ENCODE data around the gene TRABD2B.

DNA sequence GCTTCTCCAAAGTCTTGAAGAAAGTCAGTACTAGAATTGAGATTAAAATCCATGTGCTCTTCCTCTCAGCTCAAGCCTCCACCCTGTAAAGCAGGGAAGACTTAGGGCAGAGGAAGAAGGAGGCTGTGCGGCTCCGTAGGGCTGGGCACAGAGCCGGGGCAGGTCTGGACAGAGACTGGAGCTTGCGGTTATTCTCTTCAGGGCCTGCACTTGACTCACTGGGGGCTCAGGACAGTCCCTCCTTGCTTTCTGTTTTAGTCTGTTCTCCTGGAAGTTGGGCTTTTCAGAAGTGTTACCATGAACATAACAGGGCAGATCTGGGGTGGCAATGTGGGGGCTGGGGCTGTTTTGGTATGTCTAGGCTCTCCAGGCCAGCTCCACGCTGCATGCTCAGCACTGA is 21.6 kb upstream of the TRABD2B start:
- TF ChIP-seq, protein P1, sequence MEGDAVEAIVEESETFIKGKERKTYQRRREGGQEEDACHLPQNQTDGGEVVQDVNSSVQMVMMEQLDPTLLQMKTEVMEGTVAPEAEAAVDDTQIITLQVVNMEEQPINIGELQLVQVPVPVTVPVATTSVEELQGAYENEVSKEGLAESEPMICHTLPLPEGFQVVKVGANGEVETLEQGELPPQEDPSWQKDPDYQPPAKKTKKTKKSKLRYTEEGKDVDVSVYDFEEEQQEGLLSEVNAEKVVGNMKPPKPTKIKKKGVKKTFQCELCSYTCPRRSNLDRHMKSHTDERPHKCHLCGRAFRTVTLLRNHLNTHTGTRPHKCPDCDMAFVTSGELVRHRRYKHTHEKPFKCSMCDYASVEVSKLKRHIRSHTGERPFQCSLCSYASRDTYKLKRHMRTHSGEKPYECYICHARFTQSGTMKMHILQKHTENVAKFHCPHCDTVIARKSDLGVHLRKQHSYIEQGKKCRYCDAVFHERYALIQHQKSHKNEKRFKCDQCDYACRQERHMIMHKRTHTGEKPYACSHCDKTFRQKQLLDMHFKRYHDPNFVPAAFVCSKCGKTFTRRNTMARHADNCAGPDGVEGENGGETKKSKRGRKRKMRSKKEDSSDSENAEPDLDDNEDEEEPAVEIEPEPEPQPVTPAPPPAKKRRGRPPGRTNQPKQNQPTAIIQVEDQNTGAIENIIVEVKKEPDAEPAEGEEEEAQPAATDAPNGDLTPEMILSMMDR (tag by site-specific recombination; IDR thresholded peaks at IDR 0.05), result no peak
- no peak for TF ChIP-seq ZNF830 (tag by site-specific recombination; IDR thresholded peaks at IDR 0.05; ENCODE audit: low read depth)
- TF ChIP-seq ZBTB21 (tag by site-specific recombination; IDR thresholded peaks at IDR 0.05), result no peak
- TF ChIP-seq ZNF19 (tag by site-specific recombination; IDR thresholded peaks at IDR 0.05; ENCODE audit: low read depth), result no peak
- TF ChIP-seq, protein P2, sequence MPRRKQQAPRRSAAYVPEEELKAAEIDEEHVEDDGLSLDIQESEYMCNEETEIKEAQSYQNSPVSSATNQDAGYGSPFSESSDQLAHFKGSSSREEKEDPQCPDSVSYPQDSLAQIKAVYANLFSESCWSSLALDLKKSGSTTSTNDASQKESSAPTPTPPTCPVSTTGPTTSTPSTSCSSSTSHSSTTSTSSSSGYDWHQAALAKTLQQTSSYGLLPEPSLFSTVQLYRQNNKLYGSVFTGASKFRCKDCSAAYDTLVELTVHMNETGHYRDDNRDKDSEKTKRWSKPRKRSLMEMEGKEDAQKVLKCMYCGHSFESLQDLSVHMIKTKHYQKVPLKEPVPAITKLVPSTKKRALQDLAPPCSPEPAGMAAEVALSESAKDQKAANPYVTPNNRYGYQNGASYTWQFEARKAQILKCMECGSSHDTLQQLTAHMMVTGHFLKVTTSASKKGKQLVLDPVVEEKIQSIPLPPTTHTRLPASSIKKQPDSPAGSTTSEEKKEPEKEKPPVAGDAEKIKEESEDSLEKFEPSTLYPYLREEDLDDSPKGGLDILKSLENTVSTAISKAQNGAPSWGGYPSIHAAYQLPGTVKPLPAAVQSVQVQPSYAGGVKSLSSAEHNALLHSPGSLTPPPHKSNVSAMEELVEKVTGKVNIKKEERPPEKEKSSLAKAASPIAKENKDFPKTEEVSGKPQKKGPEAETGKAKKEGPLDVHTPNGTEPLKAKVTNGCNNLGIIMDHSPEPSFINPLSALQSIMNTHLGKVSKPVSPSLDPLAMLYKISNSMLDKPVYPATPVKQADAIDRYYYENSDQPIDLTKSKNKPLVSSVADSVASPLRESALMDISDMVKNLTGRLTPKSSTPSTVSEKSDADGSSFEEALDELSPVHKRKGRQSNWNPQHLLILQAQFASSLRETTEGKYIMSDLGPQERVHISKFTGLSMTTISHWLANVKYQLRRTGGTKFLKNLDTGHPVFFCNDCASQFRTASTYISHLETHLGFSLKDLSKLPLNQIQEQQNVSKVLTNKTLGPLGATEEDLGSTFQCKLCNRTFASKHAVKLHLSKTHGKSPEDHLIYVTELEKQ (tag by site-specific recombination; IDR thresholded peaks at IDR 0.05; ENCODE audit: borderline replicate concordance), result no peak
- no peak for TF ChIP-seq ZNF654 (tag by site-specific recombination; IDR thresholded peaks at IDR 0.05; ENCODE audit: low read depth)
- TF ChIP-seq ZNF140 (tag by site-specific recombination; IDR thresholded peaks at IDR 0.05), result no peak
- TF ChIP-seq GLIS1 (tag by site-specific recombination; IDR thresholded peaks at IDR 0.05), result no peak
- TF ChIP-seq ZNF292 (tag by site-specific recombination; IDR thresholded peaks at IDR 0.05; ENCODE audit: borderline replicate concordance, low read depth), result no peak
- TF ChIP-seq ZNF549 (tag by site-specific recombination; IDR thresholded peaks at IDR 0.05), result no peak
